ENCODE results near the gene FAM111B. TPM values are rescaled to one million over a fixed set of nuclear protein-coding genes. Genes with fewer than 3 reads are reported as not detected.
A peak's percentile ranks its signal among the peaks of the same experiment; 100 is the strongest.

The FAM111B gene
- total and polyA plus RNA-seq, 5 donors from 2014 or later = 0.15 to 3.3 (median 1.3) TPM

- H3K27me3 Mint-ChIP-seq = no peaks in the 10 kb centered on the region
- Histone ChIP-seq H3K4me3 (ENCODE audit: low read depth, low read length) (peak overlapping the region; percentile 65), H3K9me3 (ENCODE audit: control insufficient read depth in 2 of 2, low read length in 2 of 2) (no peaks in the 10 kb centered on the region), H3K27me3 (ENCODE audit: control insufficient read depth, insufficient read depth, low read length) (no peaks in the 10 kb centered on the region), H3K36me3 (ENCODE audit: control insufficient read depth, insufficient read depth, low read length) (peaks cover 12% of the 10 kb centered on the region), H3K27ac (ENCODE audit: insufficient read depth, low read length, poor library complexity, severe bottlenecking) (peak overlapping the region; percentile 50), H3K4me1 (ENCODE audit: control insufficient read depth, insufficient read depth, low read length, poor library complexity, severe bottlenecking) (peaks cover 16% of the 10 kb centered on the region)
- H3K27ac Mint-ChIP-seq = peak overlapping the region; percentile 45 to 82 (median 49)
- peaks cover 23% of the 10 kb centered on the region for H3K36me3 Mint-ChIP-seq
- H3K4me1 Mint-ChIP-seq = peaks cover 21 to 43% (median 34%) of the 10 kb centered on the region in 4 donors
- ATAC-seq (ENCODE audit: low read depth in 2 of 2) (no peak), DNase-seq (no peak)
- H3K4me3 Mint-ChIP-seq = peak overlapping the region; percentile 35 to 80 (median 73)
- H3K9me3 Mint-ChIP-seq = no peaks in the 10 kb centered on the region
Measured at GRCh38 chr11:59151761-59152160, 44.7 kb downstream of the FAM111B start.

- H3K4me3 ChIP-seq (ENCODE audit: low read depth, low read length) = peak overlapping the region; percentile 65
- DNase-seq (peak in 1 of 3 donors; percentile 75), ATAC-seq (ENCODE audit: low read depth in 2 of 2) (peak; percentile 74 to 82)
- H3K36me3 Mint-ChIP-seq = peaks cover 20% of the 10 kb centered on the region
- no peaks in the 10 kb centered on the region for H3K9me3 ChIP-seq (ENCODE audit: control insufficient read depth in 2 of 2, low read length in 2 of 2)
- peak overlapping the region; percentile 50 for H3K27ac ChIP-seq (ENCODE audit: insufficient read depth, low read length, poor library complexity, severe bottlenecking)
- H3K4me1 ChIP-seq (ENCODE audit: control insufficient read depth, insufficient read depth, low read length, poor library complexity, severe bottlenecking) = peaks cover 16% of the 10 kb centered on the region
- no peaks in the 10 kb centered on the region for H3K9me3 Mint-ChIP-seq
- peaks cover 15 to 38% (median 30%) of the 10 kb centered on the region in 4 donors for H3K4me1 Mint-ChIP-seq
- peaks cover 6% of the 10 kb centered on the region for H3K36me3 ChIP-seq (ENCODE audit: control insufficient read depth, insufficient read depth, low read length)
- peak overlapping the region; percentile 57 to 94 (median 78) for H3K4me3 Mint-ChIP-seq
- H3K27ac Mint-ChIP-seq = peak overlapping the region; percentile 75 to 92 (median 82)
- no peaks in the 10 kb centered on the region for H3K27me3 Mint-ChIP-seq
- no peaks in the 10 kb centered on the region for H3K27me3 ChIP-seq (ENCODE audit: control insufficient read depth, insufficient read depth, low read length)
Measured at GRCh38 chr11:59152312-59152951, 45.4 kb downstream of the FAM111B start.

GRCh38 chr11:59154610-59155009, 47.6 kb downstream of the FAM111B start:
- no peak overlapping the region for H3K4me3 Mint-ChIP-seq

GRCh38 chr11:59157433-59157832, 50.4 kb downstream of the FAM111B start:
- peak overlapping the region in 1 of 3 donors; percentile 21 for H3K27ac Mint-ChIP-seq
- Histone ChIP-seq H3K4me3 (ENCODE audit: low read depth, low read length) (no peak overlapping the region), H3K36me3 (ENCODE audit: control insufficient read depth, insufficient read depth, low read length) (no peaks in the 10 kb centered on the region), H3K4me1 (ENCODE audit: control insufficient read depth, insufficient read depth, low read length, poor library complexity, severe bottlenecking) (peaks cover 7% of the 10 kb centered on the region), H3K27me3 (ENCODE audit: control insufficient read depth, insufficient read depth, low read length) (peaks cover 7% of the 10 kb centered on the region), H3K27ac (ENCODE audit: insufficient read depth, low read length, poor library complexity, severe bottlenecking) (no peak overlapping the region), H3K9me3 (ENCODE audit: control insufficient read depth in 2 of 2, low read length in 2 of 2) (no peaks in the 10 kb centered on the region)
- DNase-seq = no peak
- H3K27me3 Mint-ChIP-seq = no peaks in the 10 kb centered on the region
- H3K36me3 Mint-ChIP-seq = no peaks in the 10 kb centered on the region
- H3K4me3 Mint-ChIP-seq = no peak overlapping the region
- ATAC-seq (ENCODE audit: low read depth in 2 of 2) = no peak
- H3K9me3 Mint-ChIP-seq = no peaks in the 10 kb centered on the region
- peaks cover 9 to 19% (median 14%) of the 10 kb centered on the region in 4 donors for H3K4me1 Mint-ChIP-seq

More at GRCh38 chr11:59154610-59155009, 47.6 kb downstream of the FAM111B start:
- H3K4me1 ChIP-seq (ENCODE audit: control insufficient read depth, insufficient read depth, low read length, poor library complexity, severe bottlenecking) = peaks cover 16% of the 10 kb centered on the region
- Mint-ChIP-seq H3K27me3 (no peaks in the 10 kb centered on the region), H3K27ac (no peak overlapping the region), H3K36me3 (peaks cover 13% of the 10 kb centered on the region), H3K9me3 (no peaks in the 10 kb centered on the region), H3K4me1 (peaks cover 14 to 30% (median 26%) of the 10 kb centered on the region in 4 donors)
- H3K27ac ChIP-seq (ENCODE audit: insufficient read depth, low read length, poor library complexity, severe bottlenecking) = no peak overlapping the region
- DNase-seq (no peak), ATAC-seq (ENCODE audit: low read depth in 2 of 2) (no peak)
- no peaks in the 10 kb centered on the region for H3K9me3 ChIP-seq (ENCODE audit: control insufficient read depth in 2 of 2, low read length in 2 of 2)
- H3K36me3 ChIP-seq (ENCODE audit: control insufficient read depth, insufficient read depth, low read length) = peaks cover 2% of the 10 kb centered on the region
- H3K4me3 ChIP-seq (ENCODE audit: low read depth, low read length) = no peak overlapping the region
- no peaks in the 10 kb centered on the region for H3K27me3 ChIP-seq (ENCODE audit: control insufficient read depth, insufficient read depth, low read length)

- ATAC-seq (ENCODE audit: low read depth in 2 of 2) = peak; percentile 90 to 95
- H3K9me3 Mint-ChIP-seq = no peaks in the 10 kb centered on the region
- Histone ChIP-seq H3K4me3 (ENCODE audit: low read depth, low read length) (no peak overlapping the region), H3K27me3 (ENCODE audit: control insufficient read depth, insufficient read depth, low read length) (peaks cover 7% of the 10 kb centered on the region), H3K27ac (ENCODE audit: insufficient read depth, low read length, poor library complexity, severe bottlenecking) (no peak overlapping the region), H3K4me1 (ENCODE audit: control insufficient read depth, insufficient read depth, low read length, poor library complexity, severe bottlenecking) (no peaks in the 10 kb centered on the region), H3K36me3 (ENCODE audit: control insufficient read depth, insufficient read depth, low read length) (no peaks in the 10 kb centered on the region), H3K9me3 (ENCODE audit: control insufficient read depth in 2 of 2, low read length in 2 of 2) (no peaks in the 10 kb centered on the region)
- no peaks in the 10 kb centered on the region for H3K36me3 Mint-ChIP-seq
- no peak overlapping the region for H3K4me3 Mint-ChIP-seq
- H3K4me1 Mint-ChIP-seq = peaks cover 4 to 10% (median 4%) of the 10 kb centered on the region in 4 donors
- H3K27me3 Mint-ChIP-seq = peaks cover under 1% of the 10 kb centered on the region
- H3K27ac Mint-ChIP-seq = peak overlapping the region in 1 of 3 donors; percentile 21
- peak; percentile 53 to 84 (median 72) for DNase-seq
Measured at GRCh38 chr11:59158206-59159068, 51.4 kb downstream of the FAM111B start.

- ATAC-seq (ENCODE audit: low read depth in 2 of 2) (no peak), DNase-seq (no peak)
- H3K36me3 ChIP-seq (ENCODE audit: control insufficient read depth, insufficient read depth, low read length) = no peaks in the 10 kb centered on the region
- H3K27ac Mint-ChIP-seq = no peak overlapping the region
- no peak overlapping the region for H3K4me3 ChIP-seq (ENCODE audit: low read depth, low read length)
- no peaks in the 10 kb centered on the region for H3K4me1 ChIP-seq (ENCODE audit: control insufficient read depth, insufficient read depth, low read length, poor library complexity, severe bottlenecking)
- H3K27me3 Mint-ChIP-seq = peaks cover 25% of the 10 kb centered on the region
- peaks cover 24% of the 10 kb centered on the region for H3K27me3 ChIP-seq (ENCODE audit: control insufficient read depth, insufficient read depth, low read length)
- no peak overlapping the region for H3K4me3 Mint-ChIP-seq
- no peaks in the 10 kb centered on the region for H3K36me3 Mint-ChIP-seq
- H3K27ac ChIP-seq (ENCODE audit: insufficient read depth, low read length, poor library complexity, severe bottlenecking) = no peak overlapping the region
- no peaks in the 10 kb centered on the region for H3K9me3 Mint-ChIP-seq
- no peaks in the 10 kb centered on the region for H3K9me3 ChIP-seq (ENCODE audit: control insufficient read depth in 2 of 2, low read length in 2 of 2)
- H3K4me1 Mint-ChIP-seq = no peaks in the 10 kb centered on the region
Measured at GRCh38 chr11:59164028-59164427, 57.0 kb downstream of the FAM111B start.

GRCh38 chr11:59171508-59172322, 64.7 kb downstream of the FAM111B start, which contains the start of gene DTX4:
TSS of gene DTX4 (plus strand) at chr11:59172132. CDS start at chr11:59172596, 464 bp downstream.
- Mint-ChIP-seq H3K27me3 (peaks cover 38% of the 10 kb centered on the region), H3K9me3 (no peaks in the 10 kb centered on the region), H3K4me3 (peak within 1 kb of the TSS; percentile 73 to 91 (median 90)), H3K36me3 (no peaks in the 10 kb centered on the region), H3K4me1 (peaks cover 0 to 8% (median 1%) of the 10 kb centered on the region in 4 donors), H3K27ac (peak within 1 kb of the TSS in 1 of 3 donors; percentile 66)
- Histone ChIP-seq H3K4me1 (ENCODE audit: control insufficient read depth, insufficient read depth, low read length, poor library complexity, severe bottlenecking) (peaks cover 20% of the 10 kb centered on the region), H3K9me3 (ENCODE audit: control insufficient read depth in 2 of 2, low read length in 2 of 2) (no peaks in the 10 kb centered on the region), H3K27ac (ENCODE audit: insufficient read depth, low read length, poor library complexity, severe bottlenecking) (no peak within 1 kb of the TSS), H3K4me3 (ENCODE audit: low read depth, low read length) (peak within 1 kb of the TSS; percentile 64), H3K36me3 (ENCODE audit: control insufficient read depth, insufficient read depth, low read length) (no peaks in the 10 kb centered on the region), H3K27me3 (ENCODE audit: control insufficient read depth, insufficient read depth, low read length) (peaks cover 14% of the 10 kb centered on the region)
- ATAC-seq (ENCODE audit: low read depth in 2 of 2) = peak; percentile 83 to 88
- peak; percentile 80 to 88 (median 81) for DNase-seq

All from CD4-positive, CD25-positive, alpha-beta regulatory T cell (primary cell).